Right kidney (tissue), 1 donor: ENCODE results near the gene GLG1.

ENCODE experiments used
- DNase-seq: peaks from one replicate; pipeline ENCODE4 v3.0.0-alpha.2; 2016

The GLG1 gene

DNA sequence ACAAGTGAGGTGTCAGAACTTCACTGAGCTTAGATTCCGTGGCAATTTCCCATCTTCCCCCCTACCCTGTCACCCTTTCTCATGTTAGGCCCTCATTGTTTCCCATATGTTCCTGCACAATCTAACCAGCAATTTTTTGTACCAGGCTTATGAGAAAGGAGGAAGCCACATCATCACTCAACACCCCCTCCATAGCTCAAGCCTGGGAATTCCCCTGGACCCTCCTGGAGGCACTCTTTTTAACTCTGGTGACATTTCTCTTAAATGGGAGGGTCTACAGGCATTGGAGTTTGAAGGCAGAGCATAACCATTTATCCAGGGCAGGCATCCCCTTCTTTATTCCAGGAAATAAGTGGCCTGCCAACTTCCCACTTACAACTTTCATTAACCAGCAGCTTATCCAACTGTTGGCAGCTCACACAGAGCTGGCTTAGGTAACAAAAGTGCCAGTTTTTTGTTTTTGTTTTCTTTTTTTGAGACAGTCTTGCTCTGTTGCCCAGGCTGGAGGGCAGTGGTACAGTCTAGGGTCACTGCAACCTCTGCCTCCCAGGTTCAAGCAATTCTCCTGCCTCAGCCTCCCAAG, 10.4 kb upstream of the GLG1 start:
- no peak for DNase-seq

DNA sequence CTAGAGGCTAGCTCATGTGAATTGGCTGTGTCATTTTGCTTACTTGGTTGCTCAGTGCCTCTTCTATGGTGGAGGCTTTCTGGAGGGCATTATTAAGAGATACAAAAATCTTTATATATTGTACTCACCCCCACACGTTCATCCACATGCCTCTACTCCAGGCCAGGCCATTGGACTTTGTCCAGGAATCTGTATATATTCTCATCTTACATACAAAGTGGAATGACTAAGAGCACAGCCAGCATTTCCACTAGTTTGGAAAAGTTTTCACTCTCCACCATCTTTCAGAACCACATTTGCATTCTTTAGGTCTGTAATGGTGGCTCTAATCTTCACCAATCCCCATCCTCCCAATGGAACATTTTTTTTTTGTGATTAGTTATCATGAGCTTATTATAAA, 4.8 kb upstream of the GLG1 start:
- no peak for DNase-seq

DNA sequence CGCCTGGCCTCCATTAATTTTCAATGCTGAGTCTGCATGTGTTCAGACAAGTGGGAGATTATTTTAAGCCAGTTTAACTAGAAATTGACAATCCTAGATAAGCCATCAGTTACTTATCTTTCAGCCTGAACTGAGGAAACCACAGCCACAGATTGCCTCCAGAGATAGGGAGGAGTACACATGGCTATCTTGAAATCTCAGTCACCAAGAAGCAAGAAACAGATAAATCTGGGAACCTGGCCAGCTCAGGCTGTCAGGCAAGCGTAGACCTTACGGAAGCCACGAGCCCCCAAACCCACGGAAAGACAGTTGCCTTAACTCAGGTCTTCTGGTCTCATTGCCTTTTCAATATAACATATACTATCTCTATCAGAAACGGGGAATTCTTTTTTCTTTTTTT, 2.0 kb upstream of the GLG1 start:
- no peak for DNase-seq

DNA sequence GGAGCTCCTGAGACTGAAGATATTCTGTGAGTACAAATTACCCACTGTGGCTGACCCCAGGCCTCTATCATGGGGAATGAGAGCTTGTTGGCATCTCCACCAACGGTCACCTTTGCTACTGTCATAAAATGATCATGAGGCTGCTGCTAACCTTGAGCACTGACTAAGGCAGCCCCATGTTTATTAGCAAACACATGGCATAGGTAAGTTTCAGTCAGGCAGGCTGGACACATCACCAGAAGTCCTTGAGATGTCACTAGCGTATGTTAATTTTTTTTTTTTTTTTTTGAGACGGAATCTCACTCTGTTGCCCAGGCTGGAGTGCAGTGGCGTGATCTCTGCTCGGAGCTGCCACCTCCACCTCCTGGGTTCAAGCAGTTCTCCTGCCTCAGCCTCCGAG, 1.5 kb upstream of the GLG1 start:
- no peak for DNase-seq

DNA sequence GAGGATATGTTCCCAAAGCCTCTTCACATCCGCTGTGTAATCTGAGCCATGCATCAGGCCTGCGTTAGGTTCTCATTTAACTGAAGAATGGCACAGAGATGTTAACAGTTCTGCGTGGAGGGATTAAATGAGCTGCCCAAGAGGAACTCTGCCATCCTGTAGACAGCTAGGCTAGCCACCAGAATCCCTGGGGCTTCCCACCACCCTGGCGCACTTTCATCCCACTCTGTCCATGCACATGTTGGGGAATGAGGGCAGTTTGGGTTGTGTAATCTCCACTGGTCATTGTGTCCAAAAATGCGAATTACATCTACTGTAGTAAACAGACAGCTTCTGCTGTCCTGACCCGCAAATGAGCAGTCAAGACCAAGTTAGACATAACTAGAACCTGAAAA, 1.0 kb upstream of the GLG1 start:
- no peak for DNase-seq

DNA sequence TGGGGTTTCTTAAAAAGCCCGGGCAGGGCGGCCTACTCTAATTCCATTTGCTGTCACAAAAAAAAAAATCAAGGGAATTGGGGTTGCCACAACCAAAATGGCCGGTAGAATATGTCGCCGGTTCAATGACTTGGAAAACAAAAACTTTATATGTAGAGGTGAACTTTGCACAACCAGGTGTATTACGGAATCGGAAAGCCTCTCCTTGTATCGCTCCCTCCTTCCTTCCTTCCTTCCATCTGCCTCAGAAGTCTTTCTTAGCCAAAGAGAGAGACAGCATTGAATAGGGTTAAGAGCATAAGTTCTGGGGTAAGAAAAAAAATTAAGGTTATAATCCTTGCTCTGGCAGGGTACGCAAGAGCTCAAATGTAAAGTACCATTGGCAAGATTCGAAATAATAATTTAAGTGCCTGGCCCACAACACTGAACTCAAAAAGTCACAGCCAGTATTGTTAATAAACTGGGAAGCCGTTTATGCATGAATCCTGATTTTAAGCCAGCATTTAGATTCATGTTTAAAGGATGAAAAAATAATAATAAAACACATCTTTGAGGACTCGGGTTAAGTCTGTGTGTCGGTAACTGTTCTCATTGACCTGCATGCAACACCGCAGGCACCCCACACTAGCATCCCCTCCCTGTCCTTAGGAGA, 522 bp upstream of the GLG1 start:
- peak; percentile 40 for DNase-seq

DNA sequence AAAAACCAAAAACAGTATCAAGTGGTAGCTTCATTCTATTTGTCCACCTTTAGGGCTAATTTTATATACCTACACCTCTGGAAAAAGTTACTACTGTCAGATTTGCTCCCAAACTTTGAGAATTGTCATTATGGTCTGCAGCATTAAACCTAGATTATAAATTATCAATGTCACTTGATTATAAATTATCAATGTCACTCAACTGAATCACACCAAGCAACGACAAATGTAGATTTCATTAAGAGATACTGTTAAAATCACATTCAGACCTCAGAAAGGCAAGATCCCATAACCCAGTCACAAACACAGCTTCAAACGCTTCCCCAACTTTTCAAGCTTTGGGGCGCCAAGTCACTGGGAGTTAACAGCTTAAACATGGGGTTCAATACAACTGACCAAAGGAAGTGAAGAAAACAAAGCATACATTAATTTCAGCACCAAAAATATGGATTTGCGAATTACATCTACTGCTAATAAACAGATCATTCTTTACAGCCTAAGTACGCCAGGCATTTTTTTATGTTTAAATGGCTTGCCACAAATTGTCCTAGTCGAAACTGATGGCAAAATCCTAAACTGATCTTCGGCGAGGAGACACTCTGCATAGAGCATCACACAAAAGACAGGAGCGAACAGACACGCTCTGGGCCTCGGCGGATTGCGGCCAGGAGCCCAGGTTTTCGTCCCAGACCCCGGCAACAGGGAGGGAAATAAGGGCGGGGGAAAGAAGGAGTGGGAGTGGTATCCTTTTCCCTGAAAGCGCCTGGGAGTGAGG, 981 bp downstream of the GLG1 start:
- DNase-seq, result no peak

DNA sequence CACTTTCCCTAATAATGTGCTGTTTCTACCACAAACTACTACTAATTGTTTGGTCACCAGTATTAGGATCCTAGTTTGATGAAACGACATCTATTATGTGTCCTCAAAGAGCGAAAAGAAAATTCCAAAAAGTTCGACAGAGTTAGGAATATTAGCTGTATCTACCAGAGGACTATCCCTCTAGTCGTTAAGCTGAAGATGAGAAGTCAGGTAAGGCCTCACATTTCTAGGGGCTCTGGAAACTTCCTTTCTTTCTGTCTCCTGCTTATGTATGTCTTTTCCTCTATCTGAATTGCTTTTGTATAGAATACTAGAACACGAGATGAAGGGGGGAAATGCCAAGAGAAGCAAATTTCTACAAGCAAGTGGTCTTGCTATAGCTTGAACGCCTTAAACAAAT, 1.6 kb downstream of the GLG1 start:
- DNase-seq, result no peak

DNA sequence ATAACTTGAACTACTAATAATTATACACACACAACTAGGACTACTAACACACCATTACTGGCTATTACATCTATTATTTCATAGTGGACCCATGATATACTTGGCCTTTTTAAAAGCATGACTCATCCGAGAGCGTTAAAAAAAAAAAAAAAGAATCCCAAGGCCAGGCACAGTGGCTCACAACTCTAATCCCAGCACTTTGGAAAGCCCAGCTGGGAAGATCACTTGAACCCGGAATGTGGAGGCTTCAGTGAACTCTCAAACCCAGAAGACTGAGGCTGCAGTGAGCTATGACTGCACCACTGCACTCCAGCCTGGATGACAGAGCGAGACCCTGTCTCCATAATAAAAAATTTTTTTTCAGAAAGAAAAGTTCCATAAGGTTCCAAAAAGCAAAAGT, 3.1 kb downstream of the GLG1 start:
- no peak for DNase-seq

DNA sequence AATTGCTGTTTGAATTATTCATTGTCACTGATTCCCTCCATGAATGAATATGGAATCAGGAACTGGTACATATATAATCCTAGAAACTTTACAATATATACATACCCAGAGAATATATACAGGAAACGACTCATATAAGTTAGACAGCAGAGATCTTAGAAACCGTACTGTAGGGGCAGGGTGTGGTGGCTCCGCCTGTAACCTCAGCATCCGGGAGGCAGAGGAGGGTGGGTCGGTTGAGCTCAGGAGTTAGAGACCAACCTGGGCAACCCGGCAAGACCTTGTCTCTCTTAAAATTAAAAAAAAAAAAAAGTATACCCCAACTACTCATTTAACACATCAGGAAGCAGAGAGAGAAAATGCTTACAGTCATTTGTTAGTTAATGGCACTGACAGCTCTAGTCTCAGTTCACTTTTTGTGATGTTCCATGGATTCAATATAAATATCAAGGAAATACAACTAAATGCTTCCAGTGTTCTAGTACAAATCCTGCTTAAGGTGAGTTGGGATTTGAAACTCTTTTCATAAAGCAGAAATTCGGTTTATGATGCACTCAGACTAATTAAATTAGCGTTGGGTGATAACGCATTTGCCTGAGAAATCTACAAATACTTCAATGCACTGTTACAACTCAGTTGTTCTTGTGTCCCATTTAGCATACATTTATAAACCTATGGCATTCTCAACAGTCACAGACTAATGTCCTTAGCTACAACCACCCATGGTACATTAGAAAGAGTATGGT, 5.6 kb downstream of the GLG1 start:
- DNase-seq, result no peak

DNA sequence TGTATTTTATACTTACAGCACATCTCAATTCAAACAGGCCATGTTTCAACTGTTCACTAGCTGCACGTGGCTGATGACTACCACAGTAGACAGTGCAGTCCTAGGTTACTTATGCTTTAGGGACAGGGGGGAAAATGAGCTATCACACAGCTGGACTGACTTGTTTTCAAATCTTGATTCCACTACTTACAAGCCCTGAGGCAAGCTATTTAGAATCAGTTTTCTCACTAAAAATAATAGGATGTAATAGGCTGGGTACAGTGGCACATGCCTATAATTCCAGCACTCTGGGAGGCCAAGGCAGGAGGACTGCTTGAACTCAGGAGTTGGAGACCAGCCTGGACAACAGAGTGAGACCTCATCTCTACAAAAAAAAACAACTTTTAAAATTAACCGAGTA, 10.3 kb downstream of the GLG1 start:
- no peak for DNase-seq

DNA sequence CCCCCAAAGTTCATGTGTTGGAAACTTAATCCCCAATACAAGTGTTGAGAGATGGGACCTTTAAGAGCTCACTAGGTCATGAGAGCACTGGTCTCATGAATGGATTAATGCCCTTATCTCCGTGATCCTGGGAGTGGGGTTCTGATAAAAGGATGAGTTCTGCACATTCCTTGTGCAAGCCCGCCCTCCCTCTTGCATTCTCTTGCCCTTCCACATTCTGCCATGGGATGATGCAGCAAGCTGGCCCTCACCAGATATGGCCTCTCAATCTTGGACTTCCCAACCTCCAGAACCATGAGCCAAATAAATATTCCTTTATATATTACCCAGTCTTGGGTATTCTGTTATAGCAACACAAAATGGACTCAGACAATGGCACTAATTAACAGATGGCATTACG, 14.1 kb downstream of the GLG1 start:
- no peak for DNase-seq

DNA sequence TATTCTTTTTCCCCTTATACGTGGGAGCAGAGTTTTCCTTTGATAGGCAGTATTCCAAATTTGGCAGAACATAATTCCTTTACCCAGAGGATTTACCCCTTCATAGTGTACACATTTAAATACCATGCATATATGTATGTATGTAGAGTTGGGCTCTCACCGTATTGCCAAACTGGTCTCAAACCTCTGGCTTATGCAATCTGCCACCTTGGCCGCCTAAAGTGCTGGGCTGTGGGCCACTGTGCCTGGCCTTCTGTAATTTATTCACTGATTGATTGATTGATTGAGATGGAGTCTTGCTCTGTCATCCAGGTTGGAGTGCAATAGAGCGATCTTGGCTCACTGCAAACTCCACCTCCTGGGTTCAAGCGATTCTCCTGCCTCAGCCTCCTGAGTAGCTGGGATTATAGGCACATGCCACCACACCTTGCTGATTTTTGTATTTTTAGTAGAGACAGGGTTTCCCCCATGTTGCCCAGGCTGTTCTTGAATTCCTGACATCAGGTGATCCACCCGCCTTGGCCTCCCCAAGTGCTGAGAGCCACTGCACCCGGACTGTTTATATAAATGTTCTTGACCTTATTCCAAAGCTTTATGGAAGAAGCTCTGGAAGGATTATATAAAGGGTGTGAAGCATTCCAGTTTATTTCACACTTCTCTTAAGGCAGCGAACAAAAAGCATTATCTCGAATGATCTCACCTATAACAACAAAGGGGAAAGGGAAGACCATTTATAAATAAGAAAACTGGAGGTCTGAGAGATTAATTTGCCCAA, 14.9 kb downstream of the GLG1 start:
- no peak for DNase-seq

DNA sequence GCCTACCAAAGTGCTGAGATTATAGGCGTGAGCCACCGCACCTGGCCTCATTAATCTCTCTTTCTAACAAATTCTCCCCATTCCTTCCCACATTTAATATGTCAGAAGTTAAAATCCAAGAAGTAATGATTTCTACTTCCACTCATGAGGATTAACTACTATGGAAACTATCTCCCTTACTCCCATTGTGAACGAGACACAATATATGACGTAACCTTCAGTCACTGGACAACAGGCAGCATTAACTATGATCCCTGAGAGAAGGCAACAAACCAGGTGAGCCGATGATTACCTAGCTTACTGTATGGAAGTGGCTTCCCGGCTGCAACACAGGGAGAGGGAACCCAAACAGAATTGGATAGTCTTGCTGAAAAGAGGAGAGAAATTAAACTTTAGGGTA, 20.0 kb downstream of the GLG1 start:
- no peak for DNase-seq

DNA sequence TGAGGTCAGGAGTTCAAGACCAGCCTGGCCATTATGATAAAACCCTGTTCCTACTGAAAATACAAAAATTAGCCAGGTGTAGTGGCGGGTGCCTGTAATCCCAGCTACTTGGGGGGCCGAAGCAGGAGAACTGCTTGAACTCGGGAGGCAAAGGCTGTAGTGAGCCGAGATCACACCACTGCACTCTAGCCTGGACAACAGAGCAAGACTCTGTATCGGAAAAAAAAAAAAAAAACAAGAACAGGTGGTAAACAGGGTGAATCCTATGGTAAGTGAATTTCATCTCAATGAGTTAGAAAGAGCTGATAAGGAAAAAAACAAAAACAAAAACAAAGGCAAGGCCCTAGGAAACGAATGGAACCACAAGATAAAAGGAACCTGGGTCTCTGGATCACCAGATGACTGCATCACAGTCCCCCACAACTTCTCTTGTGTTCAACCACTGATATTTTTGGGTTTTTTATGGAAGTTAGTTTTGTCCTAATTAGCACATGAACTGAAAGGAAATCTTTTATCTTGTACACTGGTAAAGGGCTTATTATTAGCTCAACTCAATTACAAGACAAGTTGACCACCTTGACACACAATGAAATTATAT, 21.0 kb downstream of the GLG1 start:
- DNase-seq, result no peak

DNA sequence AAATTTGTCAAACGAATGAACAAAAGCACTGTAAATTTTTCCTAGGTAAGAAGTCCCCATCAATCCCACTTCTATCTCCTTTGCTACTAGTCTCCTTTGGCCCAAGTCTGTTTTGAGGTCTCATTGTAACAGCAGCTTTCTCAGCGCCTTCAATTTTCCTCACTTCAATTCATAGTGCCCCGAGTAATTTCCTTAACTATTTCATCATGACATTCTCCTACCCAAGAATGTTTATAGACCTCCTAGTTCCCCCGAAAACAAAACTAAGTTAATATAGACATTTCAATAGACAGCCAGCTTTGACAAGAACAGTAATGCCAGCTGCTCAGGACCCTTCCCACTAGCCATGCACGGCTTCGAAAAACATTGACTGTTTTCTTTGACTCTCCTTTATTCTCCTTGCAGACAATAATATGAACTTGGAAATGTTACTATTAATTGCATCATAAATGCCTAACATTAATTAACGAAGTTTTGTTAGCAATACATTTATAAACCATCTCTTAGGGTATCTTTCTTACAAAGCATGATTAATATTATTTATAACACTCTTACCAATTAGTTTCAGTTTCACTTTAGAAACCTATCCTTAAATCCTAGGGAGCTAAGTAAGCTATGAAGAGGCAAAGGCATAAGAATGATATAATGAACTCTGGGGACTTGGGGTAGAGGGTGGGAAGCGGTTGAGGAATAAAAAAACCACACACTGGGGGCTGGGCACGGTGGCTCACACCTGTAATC, 22.8 kb downstream of the GLG1 start:
- DNase-seq, result no peak

DNA sequence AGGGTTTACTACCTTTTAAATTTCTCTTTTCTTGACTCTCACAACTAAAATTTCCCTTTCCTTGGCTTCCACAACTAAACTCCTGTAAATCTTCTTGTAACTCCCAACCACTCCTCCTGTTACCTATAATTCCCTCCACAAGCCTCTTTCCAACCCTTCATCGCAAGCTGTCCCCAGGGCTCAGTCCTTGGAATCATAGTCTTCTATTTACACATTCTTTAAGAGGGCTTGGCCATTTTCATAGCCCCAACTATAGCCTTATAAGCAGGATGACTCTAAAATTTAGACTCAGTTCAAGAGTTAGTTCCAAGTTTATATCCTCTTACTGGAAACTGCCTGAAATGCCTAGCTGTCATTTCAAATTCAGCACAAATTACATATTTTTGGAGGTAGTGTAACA, 23.9 kb downstream of the GLG1 start:
- DNase-seq, result no peak

DNA sequence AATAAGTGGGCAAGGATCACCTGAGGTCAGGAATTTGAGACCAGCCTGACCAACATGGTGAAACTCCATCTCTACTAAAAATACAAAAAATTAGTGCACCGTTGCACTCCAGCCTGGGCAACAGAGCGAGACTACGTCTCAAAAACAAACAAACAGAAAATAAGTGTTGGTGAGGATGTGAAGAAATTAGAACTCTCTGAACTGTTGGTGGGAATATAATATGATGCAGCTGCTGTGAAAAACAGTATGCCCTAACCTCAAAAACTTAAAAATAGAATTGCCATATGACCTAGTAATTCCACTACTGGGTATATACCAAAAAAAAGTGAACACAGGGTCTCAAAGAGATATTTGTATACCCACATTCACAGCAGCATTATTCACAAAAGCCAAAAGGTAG, 26.1 kb downstream of the GLG1 start:
- DNase-seq, result no peak

DNA sequence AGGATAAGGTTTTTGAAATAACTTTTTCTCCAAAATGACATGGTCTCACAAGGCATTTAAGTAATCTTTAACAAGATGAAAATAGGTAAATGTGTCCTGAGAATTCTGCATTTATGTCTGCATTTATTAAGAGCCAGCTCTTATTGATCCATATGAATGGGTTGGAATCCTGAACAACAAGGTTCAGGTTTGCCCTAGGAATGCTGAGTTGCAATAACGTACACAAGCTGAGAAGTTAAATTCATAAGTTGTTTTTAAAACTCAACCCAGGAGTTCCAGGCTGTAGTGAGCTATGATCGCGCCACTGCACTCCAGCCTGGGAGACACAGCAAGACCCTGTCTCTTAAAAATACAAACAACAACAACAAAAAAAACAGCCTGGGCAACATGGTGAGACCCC, 28.1 kb downstream of the GLG1 start:
- DNase-seq, result no peak

DNA sequence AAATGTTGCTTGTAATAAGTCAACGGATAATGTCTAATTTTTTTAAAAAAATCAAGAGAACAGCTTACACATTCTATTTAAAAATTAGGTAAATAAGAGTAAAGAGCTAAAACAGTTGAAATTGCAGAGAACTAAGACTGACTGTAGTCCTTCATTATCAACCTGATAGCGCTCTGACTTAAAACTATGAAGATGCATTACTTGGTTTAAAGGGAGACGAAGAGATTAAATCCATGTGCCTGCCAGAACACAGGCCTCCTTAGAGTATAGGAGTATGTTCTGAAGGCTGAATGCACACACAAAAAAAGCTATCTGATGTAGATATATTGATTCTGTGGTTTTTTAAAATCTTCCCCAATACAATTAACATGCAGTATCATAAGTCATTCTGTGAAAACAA, 28.5 kb downstream of the GLG1 start:
- no peak for DNase-seq

DNA sequence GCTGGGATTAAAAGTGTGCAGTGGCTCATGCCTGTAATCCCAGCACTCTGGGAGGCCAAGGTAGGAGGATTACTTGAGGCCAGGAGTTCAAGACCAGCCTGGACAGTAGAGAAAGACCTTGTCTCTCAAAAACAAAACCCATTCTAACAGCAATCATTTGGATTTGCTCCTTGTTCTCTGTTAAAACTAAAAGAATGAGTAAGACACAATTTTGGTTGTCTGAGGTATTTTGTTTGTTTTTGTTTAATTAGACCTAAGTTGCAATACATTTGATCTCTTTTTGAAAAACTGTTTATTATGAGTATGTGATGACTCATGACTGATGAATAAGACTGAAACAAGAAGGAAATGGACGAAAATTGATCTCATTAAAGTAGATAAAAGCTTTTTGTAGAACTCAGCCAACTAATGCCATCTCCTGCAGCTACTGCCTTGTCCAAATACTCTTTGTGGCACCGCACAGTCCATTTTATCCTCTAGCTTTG, 29.0 kb downstream of the GLG1 start:
- DNase-seq, result no peak
